Stimulated activated CD8-positive, alpha-beta memory T cell treated with anti-CD3 and anti-CD28 coated beads, Interleukin-15, amount 100 ng/mL, for 4 hours (primary cell): ENCODE data around the gene SERAC1.

ENCODE experiments used
- DNase-seq, 2 donors: peaks; one replicate each; pipeline ENCODE4 v3.0.0-alpha.2; 2020; ENCODE audit warnings: low read depth in 2 of 2

SERAC1 gene

DNA sequence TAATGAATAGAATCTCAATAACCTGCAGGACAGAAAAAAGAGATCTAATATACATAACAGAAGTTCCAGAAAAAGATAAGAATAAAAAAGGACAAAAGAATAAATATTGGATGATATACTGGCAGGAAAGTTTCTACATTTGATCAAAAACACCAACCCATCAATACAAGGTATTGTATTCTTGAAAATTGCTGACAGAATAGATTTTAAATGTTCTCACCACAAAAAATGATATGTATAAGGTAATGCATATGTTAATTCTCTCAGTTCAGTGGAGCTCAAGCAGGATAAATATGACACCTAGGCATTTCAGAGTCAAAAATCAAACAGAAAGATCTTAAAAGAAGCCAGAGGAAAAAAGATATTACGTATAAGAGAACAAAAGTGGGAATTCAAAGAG, 43.8 kb downstream of the SERAC1 start:
- DNase-seq, result no peak

DNA sequence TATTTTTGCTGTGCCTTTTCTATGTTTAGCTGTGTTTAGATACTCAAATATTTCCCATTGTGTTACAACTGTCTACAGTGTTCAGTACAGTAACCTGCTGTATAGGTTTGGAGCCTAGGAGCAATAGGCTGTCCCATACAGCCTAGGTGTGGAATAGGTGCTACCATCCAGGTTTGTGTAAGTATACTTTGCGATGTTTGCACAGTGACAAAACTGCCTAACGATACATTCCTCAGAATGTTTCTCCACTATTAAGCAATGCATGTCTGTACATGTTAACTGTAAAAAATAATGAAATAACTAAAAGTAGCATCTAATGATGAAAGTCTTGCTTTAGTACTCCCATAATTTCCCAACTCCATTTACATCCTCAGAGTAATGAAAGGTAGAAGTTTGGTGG, 46.0 kb downstream of the SERAC1 start:
- no peak for DNase-seq

DNA sequence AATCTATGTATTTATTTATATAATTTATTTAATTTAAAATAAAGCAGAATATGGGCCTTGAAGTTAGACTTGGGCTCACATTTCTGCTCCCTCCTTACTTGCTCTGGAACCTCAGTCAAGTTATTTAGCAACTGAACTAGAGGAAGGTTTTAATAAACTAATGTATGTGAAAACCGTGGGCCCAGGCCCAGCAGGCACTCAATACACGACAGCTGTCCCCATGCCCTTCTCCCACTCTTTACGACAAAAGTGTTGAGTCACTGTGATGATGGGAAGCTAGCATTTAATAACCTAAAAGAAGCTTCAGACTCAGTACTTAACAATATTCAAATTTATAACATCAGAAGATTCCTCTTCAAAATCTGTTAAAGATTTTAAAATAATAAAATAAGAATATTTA, 46.7 kb downstream of the SERAC1 start:
- no peak for DNase-seq

DNA sequence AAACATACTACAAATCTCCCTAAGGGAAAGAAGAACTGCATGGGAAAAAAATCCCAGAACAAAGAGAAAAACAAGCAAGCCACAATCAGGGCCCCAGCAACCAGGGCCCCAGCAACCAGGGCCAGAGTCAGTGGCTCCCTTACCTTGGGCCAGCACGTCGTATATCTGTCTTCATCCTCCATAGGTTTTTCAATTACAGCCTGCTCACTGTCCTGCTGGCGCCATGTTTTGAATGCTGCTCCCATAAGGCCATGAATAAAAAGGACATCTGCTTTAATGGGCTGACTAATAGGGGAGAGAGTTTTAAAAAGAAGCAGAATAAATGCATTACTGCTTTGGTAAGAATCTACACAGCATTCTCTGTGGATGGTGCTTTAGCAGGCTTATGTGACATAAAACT, 49.2 kb downstream of the SERAC1 start:
- DNase-seq, result no peak

DNA sequence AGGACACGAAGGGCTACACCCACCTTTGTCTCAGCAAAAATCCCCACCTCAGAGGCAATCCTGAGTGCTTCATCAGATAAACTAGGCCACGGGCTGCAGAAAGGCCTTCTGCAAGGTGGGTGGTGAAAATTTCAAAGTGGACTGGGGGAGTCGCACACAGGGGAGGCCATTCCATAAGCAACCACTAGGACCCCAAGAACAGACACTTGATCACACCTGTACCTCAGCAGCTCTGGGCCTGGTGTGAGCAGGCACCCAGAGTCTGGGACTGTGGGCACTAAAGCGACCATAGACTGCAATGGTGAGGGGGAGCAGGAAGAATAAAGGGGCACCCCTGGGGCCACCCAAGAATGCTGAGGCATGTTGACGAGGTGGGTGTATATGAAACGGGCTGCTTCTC, 52.6 kb downstream of the SERAC1 start:
- DNase-seq, result no peak

DNA sequence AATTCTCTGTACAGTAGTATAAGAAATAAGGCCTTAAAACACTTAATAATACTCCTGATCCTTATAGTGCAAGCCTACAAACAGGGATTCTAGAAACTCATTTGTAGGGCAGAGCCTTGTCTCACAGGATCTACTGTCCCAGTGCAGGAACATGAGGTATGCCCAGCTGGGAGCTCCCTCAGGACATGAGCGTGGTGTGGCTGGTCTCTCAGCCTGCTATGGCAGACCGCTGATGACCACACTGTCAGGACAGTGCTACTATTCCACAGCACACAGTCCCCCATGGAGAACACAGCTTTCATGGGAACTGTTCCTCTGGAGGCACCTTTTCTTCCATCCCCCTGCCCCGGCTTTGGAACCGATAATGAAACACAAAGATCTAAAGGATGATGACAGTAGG, 53.0 kb downstream of the SERAC1 start:
- no peak for DNase-seq

DNA sequence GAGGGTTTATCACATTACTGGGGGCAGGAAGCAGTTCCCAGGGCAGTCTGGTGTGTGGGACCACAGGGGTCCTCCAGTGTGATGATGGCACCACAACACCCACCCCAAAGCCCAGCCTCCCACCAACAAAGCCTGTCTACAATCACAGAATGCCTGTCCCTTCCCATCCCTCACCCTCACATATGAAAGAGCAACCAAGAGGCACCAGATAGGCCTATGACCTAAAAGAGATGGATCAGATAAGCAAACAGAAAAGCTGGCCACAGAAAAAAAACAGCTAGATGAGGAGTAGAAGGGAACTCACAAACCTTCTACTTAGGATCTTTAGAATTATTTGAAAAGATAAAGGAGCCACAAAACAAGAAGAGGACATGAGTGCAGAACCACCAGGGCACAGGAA, 54.3 kb downstream of the SERAC1 start:
- DNase-seq, result no peak

DNA sequence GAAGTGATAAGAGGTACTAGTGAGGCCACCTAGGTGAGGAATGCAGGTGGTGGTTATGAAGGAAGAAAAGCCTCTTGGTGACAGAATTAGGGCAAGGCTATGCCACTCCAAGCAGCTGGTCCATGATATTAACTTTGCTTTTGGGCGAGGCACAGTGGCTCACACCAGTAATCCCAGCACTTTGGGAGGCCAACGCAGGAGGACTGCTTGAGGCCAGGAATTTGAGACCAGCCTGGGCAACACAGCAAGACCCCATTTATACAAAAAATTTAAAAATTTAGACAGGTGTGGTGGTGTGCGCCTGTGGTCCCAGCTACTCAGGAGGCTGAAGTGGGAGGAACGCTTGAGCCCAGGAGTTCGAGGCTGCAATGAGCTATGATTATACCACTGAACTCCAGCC, 56.1 kb downstream of the SERAC1 start:
- no peak for DNase-seq

DNA sequence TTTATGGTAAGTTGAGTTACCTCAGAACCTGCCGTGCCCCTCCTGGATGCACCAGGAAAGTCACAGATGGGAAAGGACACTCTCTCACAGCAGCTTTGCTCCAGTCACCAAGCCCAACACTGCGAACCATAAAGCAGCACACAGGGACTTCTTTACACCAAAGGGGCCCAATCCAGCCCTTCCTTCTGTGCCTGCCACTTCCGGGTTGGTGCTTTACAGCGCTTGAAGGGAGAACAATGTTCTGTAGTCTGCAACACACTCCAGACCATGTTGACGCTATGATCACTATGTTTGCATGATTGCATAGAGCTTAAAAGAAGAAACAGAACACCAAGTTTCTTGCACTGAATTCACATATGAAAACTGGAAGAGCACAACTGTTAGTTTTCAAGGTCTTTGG, 57.1 kb downstream of the SERAC1 start:
- no peak for DNase-seq

DNA sequence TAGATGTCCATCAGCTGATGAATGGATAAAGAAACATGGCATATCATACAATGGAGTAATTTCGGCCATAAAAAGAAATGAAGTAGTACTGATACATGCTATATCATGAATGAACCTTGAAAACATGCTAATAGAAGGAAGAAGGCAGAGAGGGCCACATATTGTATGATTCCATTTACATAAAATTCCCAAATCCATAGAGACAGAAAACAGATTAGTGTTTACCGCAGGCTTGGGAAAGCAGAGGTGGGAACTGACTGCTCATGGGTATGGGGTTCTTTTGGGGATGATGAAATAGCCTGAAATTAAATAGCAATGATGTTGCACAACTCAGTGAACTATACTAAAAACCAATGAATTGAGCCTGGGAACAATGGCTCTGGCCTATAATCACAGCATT, 58.3 kb downstream of the SERAC1 start:
- DNase-seq, result no peak

DNA sequence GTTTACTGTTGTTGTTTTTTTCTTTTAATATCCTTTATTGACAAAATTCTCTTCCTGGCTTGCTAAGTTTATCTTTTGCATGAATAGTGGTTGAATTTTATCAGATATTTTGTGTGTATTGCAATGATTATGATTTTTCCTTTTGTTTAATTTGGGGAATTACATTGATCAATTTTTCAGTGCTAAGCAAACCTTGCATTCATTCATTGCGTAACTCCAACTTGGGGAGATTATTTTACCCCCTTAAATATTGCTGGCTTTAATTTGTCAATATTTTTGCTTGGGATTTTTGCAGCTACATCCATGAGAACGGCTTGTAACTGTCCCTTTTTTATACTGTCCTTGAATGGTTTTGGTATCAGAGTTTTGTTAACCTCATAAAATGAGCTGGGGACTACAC, 63.4 kb downstream of the SERAC1 start:
- DNase-seq, result no peak

DNA sequence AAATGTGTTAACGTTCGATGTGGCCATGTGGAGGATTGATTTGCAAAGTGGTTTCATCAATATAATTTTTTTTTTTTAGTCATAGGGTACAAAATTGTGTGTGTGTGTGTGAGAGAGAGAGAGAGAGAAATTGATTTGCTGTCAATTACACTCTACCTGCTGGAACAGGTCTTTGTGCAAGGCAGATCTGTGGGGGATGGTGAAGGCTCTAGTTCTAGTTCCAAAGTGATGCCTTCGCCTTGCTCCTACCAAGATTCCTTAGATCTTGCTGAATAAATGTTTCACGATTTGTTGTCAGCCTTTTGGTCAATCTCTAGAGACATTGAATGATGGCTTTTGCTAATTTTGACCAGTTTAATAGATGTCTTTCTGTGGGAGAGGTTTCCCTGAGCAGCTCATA, 64.8 kb downstream of the SERAC1 start:
- no peak for DNase-seq

DNA sequence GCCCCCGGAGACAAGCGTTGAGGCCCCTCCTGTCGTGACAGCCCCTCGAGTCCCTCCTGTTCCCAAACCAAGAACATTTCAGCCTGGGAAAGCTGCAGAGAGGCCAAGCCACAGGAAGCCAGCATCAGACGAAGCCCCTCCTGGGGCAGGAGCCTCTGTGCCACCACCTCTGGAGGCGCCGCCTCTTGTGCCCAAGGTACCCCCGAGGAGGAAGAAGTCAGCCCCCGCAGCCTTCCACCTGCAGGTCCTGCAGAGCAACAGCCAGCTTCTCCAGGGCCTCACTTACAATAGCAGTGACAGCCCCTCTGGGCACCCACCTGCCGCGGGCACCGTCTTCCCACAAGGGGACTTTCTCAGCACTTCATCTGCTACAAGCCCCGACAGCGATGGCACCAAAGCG, 72.4 kb downstream of the SERAC1 start:
- DNase-seq, result no peak

DNA sequence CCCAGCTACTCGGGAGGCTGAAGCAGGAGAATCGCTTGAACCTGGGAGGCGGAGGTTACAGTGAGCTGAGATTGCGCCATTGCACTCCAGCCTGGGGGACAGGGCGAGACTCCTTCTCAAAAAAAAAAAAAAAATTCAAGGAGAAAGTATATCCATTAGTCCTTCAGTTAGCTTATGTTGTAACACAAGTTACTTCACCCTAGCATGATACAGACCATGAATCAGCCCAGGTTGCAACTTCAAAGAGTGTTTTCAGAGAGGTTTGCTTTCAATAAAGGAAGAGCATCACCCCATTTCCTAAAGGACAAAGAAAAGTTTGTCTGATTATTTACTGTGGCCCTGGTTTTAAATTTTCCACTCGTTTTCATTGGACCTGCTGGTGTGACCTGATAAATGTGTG, 73.0 kb downstream of the SERAC1 start:
- no peak for DNase-seq

DNA sequence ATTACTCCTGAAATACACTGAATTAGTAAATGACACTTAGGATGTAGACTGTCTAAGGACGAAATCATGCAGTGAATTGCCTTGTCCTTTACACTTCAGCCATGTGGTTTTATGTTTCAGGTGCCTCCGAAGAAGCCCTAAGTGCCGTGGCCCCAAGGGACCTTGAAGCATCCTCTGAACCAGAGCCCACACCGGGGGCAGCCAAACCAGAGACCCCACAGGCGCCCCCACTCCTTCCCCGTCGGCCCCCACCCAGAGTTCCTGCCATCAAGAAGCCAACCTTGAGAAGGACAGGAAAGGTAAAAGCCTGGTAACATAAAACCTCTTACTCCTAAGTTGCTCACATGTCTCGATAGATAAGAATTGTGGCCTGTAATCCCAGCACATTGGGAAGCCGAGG, 75.3 kb downstream of the SERAC1 start:
- DNase-seq, result no peak

DNA sequence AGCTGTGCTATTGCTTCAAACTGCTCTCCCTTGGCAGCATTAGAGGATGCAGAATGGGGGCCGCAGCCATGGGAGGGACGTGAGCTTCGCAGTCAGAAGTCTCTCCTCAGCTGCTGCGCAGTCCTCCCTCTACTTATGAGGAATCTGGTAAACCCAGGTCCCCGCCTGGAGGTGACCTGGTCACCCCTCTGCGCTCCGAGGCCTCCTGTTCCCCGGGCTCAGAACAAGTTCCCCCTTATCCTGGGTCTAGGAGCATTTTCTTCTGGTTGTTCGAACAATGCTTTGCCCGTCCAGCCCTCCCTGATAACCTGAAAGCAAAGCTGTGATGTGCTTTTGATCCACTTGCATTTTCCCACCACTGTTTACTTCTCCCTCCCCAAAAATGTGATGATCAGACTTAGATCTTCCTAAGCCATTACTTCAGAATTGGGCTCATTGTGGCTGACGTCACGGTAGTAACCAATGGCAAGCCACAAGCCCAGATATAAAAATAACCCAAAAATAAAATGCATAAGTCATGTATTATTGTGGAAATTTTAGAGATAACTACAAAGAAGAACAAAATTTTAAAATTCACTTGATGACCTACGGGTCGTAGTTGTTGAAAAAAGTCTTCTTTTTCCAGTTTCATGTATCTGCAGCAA, 80.7 kb downstream of the SERAC1 start:
- DNase-seq, result no peak

DNA sequence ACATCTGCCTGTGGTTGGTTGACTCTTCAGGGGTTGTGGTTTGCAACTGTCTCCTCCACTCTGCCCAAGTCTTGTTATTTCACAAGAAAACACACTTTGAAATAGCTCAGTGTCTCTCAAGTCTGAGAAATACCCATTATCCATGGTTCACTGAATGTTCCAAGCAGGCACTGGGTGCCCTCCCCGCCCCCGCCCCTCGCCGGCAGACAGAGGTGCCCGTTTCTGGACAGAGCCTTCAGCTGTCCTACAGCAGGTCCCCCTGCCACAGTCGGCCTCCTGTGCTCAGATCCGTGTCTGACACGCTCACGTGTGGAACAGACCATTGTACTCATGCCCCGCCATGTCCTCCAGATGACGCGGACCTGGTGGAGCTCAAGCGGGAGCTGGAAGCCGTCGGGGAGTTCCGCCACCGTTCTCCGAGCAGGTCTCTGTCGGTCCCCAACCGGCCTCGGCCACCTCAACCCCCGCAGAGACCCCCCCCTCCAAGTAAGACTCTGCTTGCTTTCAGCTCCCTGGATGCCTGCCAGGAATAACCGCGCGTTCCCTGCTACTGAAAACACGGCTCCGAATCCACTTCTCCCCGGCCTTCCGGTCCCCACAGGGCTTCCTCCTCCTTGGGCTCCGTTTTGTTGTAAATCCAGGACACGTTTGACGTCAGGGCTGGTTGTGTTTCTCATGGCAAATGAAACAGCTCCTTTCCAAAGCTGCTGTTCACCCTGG, 81.4 kb downstream of the SERAC1 start:
- DNase-seq, result no peak

DNA sequence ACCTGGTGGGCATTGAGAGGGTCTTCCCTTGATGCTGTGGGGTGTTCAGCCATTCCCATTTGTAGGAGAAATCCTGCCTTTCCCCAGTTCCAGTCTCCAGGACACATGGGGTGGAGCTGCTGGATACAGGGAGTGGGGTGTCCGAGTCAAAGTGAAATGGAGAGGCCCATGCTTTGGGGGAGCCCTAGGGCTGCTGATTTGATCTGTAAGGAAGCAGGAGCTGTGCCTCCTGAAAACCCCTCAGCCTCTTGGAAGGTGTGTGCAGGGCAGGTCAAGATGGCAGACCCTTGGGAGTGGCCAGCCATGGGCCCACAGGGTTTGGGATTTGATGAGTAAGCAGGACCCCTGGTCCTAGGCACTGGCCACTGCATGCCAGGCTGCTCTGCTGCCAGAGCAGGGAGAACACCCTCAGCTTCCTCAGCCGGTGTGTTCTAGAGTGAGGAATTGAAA, 82.0 kb downstream of the SERAC1 start:
- DNase-seq, result no peak

DNA sequence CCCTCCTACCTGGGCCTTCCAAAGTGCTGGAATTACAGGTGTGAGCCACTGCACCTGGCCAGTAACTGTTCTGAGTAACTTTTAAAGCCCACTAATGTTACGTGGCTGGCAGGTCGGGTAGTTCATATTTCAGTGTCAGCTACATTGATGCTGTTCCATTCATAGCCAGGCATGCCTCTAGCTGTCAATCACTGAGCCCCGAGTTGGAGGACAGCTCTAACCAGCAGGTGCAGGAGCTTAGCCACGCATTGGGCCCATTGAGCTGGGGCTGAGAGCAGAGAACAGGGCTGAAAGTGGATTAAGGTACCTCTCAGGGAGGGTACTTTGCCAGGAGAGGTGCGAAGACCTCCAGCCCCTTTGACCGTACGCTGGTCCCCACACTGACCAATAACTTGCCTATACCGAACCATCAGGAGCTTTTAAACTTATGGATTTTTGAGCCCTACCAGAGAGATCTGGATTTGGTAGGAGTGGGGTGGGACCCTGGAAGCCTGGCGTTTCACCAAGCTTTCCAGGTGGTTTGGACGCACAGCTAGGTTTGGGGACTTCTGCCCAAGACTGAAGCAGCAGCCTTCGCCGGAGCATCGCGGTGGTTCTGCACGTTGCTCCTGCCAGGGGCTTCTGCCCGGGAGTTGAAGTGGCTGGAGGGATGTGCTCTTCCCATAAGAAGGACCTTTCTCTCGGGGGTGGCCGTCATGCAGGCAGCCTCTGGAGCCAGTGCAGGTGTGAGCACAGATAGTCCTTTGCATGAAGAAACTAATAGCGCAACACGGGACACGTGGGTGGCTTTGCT, 82.6 kb downstream of the SERAC1 start:
- no peak for DNase-seq

DNA sequence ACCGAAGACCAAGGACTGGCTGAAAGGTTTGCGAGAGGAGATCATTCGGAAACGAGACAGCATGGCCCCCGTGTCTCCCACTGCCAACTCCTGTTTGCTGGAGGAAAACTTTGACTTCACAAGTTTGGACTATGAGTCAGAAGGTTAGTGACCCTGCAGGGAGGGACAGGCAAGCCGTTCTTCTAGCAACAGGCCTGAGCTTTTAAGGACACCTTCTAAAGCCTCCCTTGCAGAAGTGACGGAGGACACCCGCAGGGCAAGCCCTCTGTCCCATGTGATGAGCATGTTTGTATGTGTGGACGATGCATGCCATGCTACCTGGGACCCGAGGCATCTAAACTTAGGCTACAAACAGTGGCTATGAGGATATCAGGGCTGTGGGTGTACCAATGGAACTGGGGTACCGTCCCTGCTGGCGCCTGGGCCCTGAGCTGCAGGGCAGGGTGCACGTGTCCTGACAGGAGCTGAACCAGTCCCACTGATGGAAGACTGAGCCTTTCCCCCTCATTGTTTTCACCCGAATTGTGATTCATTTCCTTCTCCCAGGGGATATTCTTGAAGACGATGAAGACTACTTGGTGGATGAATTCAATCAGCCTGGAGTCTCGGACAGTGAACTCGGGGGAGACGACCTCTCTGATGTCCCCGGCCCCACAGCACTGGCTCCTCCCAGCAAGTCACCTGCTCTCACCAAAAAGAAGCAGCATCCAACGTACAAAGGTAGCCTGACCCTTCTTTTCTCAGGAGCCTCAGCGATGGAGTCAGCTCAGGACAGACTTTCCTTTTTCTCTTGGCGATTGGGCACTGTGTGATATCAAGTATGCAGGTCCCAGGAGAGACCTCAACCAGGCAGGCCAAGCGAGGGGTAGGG, 84.4 kb downstream of the SERAC1 start:
- no peak for DNase-seq

DNA sequence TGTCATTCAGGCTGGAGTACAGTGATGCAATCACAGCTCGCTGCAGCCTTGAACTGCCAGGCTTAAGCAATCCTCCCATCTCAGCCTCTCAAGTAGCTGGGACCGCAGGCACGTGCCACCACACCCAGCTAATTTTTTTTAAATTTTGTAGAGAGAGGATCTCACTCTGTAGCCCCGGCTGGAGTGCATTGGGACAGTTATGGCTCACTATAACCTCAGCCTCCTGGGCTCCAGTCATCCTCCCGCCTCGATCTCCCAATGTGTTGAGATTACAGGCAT, 86.5 kb downstream of the SERAC1 start:
- no peak for DNase-seq
